GM12892 (cell line): Measurements from ENCODE around the gene PLCG2.

Experiments
- DNase-seq: peaks from one replicate; pipeline ENCODE4 v3.0.0; 2011; ENCODE audit not compliant: insufficient read length
- FAIRE-seq: peaks from 2 replicates; lab custom pipeline; 2011; peaks lifted over from hg19 to GRCh38; lab: Jason Lieb, UNC
- POLR2A ChIP-seq: IDR thresholded peaks from 2 replicates; pipeline ENCODE4 v1.6.1; 2011; ENCODE audit warnings: low read depth, low read length, control low read depth
- POLR2AphosphoS5 ChIP-seq: IDR thresholded peaks from 2 replicates; pipeline ENCODE4 v1.6.1; 2011; ENCODE audit warnings: low read depth, low read length, control low read depth
- TAF1 ChIP-seq: IDR thresholded peaks from 2 replicates; pipeline ENCODE4 v1.6.1; 2011; ENCODE audit warnings: low read depth, mild to moderate bottlenecking, control low read depth, low read length, borderline replicate concordance

PLCG2 gene

DNA sequence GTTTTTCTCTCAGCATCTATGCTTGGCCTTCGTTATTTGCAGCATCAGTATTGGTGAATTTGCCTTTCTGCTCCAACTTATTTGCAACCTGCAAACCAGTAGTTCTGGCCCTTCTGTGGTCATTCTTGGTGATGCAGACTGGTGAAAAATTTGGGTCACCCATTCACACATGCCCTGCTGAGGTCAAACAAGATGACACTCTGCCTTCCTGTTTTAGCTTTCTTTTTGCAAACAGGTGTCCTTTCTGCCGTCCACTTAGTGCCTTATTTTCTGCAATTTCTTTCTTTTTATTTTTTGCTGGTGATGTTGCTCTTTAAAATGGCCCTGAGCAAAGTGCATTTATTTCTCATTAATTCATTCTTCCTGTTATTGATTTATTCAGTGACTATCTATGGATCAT is 31.3 kb downstream of the PLCG2 start:
- no peak for DNase-seq
- peak; percentile 77 for FAIRE-seq
- no peak for TF ChIP-seq TAF1
- TF ChIP-seq POLR2A, result no peak
- no peak for TF ChIP-seq POLR2AphosphoS5

- DNase-seq (no peak), FAIRE-seq (peak; percentile 92)
- TF ChIP-seq POLR2AphosphoS5, result peak; percentile 81; the same call in 1 of the 2 replicates
- TF ChIP-seq POLR2A, result peak; percentile 71; the same call in 1 of the 2 replicates
- TF ChIP-seq TAF1, result no peak
Observed at GRCh38 chr16:81810894-81811538, 31.9 kb downstream of the PLCG2 start.

GRCh38 chr16:81813648-81814047 is 34.6 kb downstream of the PLCG2 start:
- TF ChIP-seq TAF1, result no peak
- no peak for TF ChIP-seq POLR2A
- no peak; the same call in 1 of the 2 replicates for TF ChIP-seq POLR2AphosphoS5
- DNase-seq (no peak), FAIRE-seq (no peak)

DNA sequence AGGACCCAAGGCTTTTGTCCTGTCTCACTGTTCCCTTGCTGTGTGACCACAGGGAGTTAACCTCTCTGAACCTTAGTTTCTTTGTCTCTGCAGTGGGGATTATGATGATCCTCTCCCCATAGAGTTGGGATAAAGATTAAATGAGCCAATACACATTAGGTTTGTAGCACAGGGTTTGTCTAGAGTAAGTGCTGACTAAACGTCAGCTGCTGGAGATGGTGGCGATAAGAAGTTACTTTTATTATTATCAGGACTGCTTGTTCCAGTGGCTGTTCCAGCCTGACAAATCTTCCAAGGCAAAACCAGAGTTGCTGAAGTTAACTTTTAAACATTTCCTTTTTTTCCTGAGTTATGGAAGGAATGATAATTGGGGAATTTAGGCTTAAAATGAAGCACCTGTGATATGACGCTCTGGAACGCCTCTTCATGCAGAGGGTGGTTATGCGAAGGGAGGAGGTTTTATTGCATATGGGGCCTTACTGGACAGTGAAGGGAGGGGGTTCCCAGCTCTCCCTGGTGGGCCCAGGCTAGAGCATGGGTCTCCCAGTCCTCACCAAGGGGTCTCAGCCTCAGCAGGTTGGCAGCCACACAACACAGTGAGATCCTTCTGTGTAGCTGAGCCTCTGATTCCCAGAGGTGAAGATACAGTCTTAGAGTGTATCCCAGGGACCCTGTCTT is 35.8 kb downstream of the PLCG2 start:
- DNase-seq, result no peak
- TF ChIP-seq TAF1 (no peak), POLR2AphosphoS5 (no peak), POLR2A (no peak)
- FAIRE-seq, result peak; percentile 61

- TF ChIP-seq POLR2A (no peak), TAF1 (no peak), POLR2AphosphoS5 (no peak)
- no peak for FAIRE-seq
- no peak for DNase-seq
Observed at GRCh38 chr16:81815429-81815766, 36.3 kb downstream of the PLCG2 start.

DNA sequence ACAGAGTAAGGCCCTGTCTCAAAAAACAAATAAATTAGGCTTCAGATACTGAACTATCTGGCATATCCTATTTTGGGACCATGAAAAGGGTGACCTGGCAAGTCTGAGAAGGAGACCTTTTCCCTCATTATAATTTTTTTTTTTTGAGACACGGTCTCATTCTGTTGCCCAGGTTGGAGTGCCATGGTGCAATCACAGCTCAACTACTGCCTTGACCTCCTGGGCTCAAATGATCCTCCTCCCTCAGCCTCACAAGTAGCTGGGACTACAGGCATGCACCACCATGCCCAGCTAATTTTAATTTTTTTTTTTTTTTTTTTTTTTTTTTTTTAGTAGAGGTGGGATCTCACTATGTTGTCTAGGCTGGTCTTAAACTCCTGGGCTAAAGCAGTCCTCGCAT is 37.3 kb downstream of the PLCG2 start:
- TF ChIP-seq POLR2A (no peak), POLR2AphosphoS5 (no peak), TAF1 (no peak)
- FAIRE-seq (no peak), DNase-seq (no peak)

GRCh38 chr16:81816793-81817210 is 37.7 kb downstream of the PLCG2 start:
- DNase-seq (no peak), FAIRE-seq (peak; percentile 86)
- TF ChIP-seq TAF1 (no peak), POLR2A (peak; percentile 44), POLR2AphosphoS5 (no peak)

- TF ChIP-seq POLR2AphosphoS5, result no peak
- TF ChIP-seq TAF1, result no peak
- no peak for TF ChIP-seq POLR2A
- FAIRE-seq, result no peak
- no peak for DNase-seq
Observed at GRCh38 chr16:81817296-81817695, 38.2 kb downstream of the PLCG2 start.

DNA sequence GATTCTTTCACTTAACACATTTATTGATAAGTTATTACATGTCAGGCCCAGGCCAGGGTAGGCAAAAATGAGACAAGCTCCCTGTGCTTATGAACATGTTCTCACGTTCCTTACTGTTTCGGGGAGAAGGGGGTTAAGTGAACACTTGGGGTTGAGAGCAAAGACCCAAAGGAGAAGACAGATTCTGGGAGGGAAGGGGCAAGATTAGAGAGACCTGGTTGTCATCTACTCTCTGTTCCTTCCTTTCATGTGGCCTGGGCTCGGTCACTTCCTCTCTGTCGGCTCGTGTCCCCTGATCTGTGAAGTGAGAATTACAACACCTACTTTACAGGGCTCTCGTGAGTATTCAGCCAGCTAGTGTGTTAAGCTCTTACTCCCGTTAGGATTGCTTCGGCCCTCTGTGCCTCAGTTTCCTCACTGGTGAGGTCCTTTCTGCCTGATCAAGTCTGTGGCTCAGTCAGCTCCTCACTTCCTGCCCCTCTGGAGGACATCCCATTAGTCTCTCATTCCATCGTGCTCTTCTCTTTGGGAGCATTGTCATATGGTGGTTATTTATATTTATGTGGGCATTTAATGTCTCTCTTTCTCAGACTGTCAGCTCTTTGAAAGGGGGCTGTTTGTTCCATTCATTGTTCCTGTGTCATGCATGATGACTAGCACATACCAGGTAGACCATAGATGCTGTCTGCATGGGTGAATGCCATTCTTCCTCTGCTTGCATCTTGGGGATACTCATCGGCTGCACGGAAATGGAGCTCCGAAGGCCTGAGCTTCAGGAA is 38.9 kb downstream of the PLCG2 start:
- no peak for TF ChIP-seq TAF1
- TF ChIP-seq POLR2A, result peak; percentile 74; the same call in 1 of the 2 replicates
- no peak; the same call in 1 of the 2 replicates for TF ChIP-seq POLR2AphosphoS5
- DNase-seq, result no peak
- FAIRE-seq, result peak; percentile 94

DNA sequence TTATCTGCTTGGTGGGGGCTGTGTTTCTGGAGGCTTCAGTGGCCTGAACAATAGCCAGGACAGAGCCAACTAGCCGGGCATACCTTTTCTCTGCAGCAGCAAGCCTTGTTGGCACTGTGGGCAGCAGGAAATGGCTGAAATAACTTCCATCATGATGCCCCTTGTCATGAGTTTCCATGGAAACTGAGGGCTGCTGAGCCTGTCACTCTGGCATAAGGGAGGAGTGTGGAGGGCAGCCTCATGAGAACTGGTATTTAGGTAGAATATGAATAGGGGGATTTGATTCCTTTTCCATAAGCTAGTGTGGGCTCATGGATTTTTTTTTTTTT is 39.4 kb downstream of the PLCG2 start:
- FAIRE-seq (no peak), DNase-seq (no peak)
- no peak for TF ChIP-seq TAF1
- TF ChIP-seq POLR2A, result no peak
- no peak for TF ChIP-seq POLR2AphosphoS5

- FAIRE-seq (no peak), DNase-seq (no peak)
- peak; percentile 72 for TF ChIP-seq POLR2AphosphoS5
- no peak; the same call in 1 of the 2 replicates for TF ChIP-seq POLR2A
- no peak for TF ChIP-seq TAF1
Observed at GRCh38 chr16:81818905-81819304, 39.8 kb downstream of the PLCG2 start.

- TF ChIP-seq TAF1 (no peak; the same call in 1 of the 2 replicates), POLR2AphosphoS5 (peak; percentile 70; the same call in 1 of the 2 replicates), POLR2A (peak; percentile 66; the same call in 1 of the 2 replicates)
- DNase-seq (no peak), FAIRE-seq (peak; percentile 93)
Observed at GRCh38 chr16:81821436-81822128, 42.5 kb downstream of the PLCG2 start.
